Kidney (tissue), 14 donors: ENCODE results near the gene AVPR2. TPM values are rescaled to one million over a fixed set of nuclear protein-coding genes. Genes with fewer than 3 reads are reported as not detected.

Experiments
- DNase-seq, 5 donors: peaks; one replicate each; pipeline ENCODE4 v3.0.0-alpha.2; 2013 to 2020
- FAIRE-seq: peaks from 2 replicates; lab custom pipeline; 2012; peaks lifted over from hg19 to GRCh38; lab: Jason Lieb, UNC
- H3K27ac ChIP-seq, 2 donors: one replicate each; pipeline ENCODE4 v1.7.0; 2013; ENCODE audit warnings: low read depth in 2 of 2, low read length in 2 of 2, inconsistent platforms in 1 of 2
- H3K27me3 ChIP-seq: one replicate; pipeline ENCODE4 v1.7.1; 2013; ENCODE audit warnings: low read length, inconsistent platforms; ENCODE audit not compliant: control insufficient read depth, insufficient read depth
- H3K36me3 ChIP-seq, 3 donors: one replicate each; pipeline versions ENCODE4 v1.7.0 to v1.7.1; 2013; ENCODE audit warnings: low read length in 3 of 3, control low read depth in 1 of 3, inconsistent platforms in 1 of 3; ENCODE audit not compliant: insufficient read depth in 3 of 3, control insufficient read depth in 2 of 3
- H3K4me1 ChIP-seq, 3 donors: one replicate each; pipeline versions ENCODE4 v1.7.0 to v1.7.1; 2013; ENCODE audit warnings: low read length in 3 of 3, inconsistent platforms in 1 of 3, low read depth in 1 of 3; ENCODE audit not compliant: control insufficient read depth in 2 of 3, insufficient read depth in 2 of 3
- H3K4me3 ChIP-seq, 3 donors: one replicate each; pipeline versions ENCODE4 v1.7.0 to v1.8.1; 2013; ENCODE audit warnings: low read length in 3 of 3, control low read depth in 1 of 3, inconsistent platforms in 1 of 3
- H3K9ac ChIP-seq, 3 donors: one replicate each; pipeline versions ENCODE4 v1.7.0 to v1.7.1; 2013; ENCODE audit warnings: low read length in 3 of 3, control low read depth in 1 of 3, inconsistent platforms in 1 of 3
- H3K9me3 ChIP-seq, 3 donors: one replicate each; pipeline versions ENCODE4 v1.7.0 to v1.7.1; 2013; ENCODE audit warnings: low read length in 3 of 3, control low read depth in 1 of 3, inconsistent platforms in 1 of 3; ENCODE audit not compliant: control insufficient read depth in 2 of 3, insufficient read depth in 1 of 3
- intact Hi-C: fragments of 100-400 bp; cut with DNase I; formaldehyde crosslinking; loops from one replicate; pipeline ENCODE4 v1.11.1; 2022
- polyA plus RNA-seq: library from polyadenylated mRNA; stranded (reverse); fragments of 350-450 nt; fragmentation: Illumina TruSeq; extraction: RNeasy Lipid Tissue Mini Kit (QIAGEN cat#74804); gene quantifications from one replicate; pipeline ENCODE4 v1.2.3, GENCODE V29; 2014; ENCODE audit warnings: low read depth, low replicate concordance; ENCODE audit not compliant: insufficient read depth
- total RNA-seq: library from RNA; stranded (reverse); fragmentation: NEBNext Ultra II Directional; extraction: Animal tissue kit (Norgen Biotek cat#: 25700); gene quantifications from one replicate; pipeline ENCODE4 v1.2.1, GENCODE V29; 2021
- TF ChIP-seq, protein P1 (sequence below): IDR thresholded peaks from 3 replicates; pipeline ENCODE4 v1.5.1; 2012; ENCODE audit warnings: mild to moderate bottlenecking, moderate library complexity, borderline replicate concordance; ENCODE audit not compliant: insufficient read depth; ENCODE audit errors: extremely low read depth
- donor health status: control.
- donor health status: control.
- donor health status: control.
- donor health status: control.
- donor health status: control.
- donor health status: DM: yes; HTN: yes; CAD: no.
- donor health status: Normal renal cell carcinoma (clear cell type).

Gene AVPR2
- total and polyA plus RNA-seq, 2 donors from 2014 or later = 2.3 to 22.1 TPM

- Histone ChIP-seq H3K27me3 (no peaks in the 10 kb centered on the region), H3K9me3 (no peaks in the 10 kb centered on the region), H3K36me3 (no peaks in the 10 kb centered on the region), H3K4me3 (no peak overlapping the region), H3K4me1 (no peaks in the 10 kb centered on the region), H3K9ac (no peak overlapping the region), H3K27ac (no peak overlapping the region)
- FAIRE-seq (no peak), DNase-seq (peak in 1 of 5 donors; percentile 31)
- intact Hi-C loops = no loop called here
- TF ChIP-seq, protein P1, sequence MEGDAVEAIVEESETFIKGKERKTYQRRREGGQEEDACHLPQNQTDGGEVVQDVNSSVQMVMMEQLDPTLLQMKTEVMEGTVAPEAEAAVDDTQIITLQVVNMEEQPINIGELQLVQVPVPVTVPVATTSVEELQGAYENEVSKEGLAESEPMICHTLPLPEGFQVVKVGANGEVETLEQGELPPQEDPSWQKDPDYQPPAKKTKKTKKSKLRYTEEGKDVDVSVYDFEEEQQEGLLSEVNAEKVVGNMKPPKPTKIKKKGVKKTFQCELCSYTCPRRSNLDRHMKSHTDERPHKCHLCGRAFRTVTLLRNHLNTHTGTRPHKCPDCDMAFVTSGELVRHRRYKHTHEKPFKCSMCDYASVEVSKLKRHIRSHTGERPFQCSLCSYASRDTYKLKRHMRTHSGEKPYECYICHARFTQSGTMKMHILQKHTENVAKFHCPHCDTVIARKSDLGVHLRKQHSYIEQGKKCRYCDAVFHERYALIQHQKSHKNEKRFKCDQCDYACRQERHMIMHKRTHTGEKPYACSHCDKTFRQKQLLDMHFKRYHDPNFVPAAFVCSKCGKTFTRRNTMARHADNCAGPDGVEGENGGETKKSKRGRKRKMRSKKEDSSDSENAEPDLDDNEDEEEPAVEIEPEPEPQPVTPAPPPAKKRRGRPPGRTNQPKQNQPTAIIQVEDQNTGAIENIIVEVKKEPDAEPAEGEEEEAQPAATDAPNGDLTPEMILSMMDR = no peak
Measured at GRCh38 chrX:153871946-153872878, 32.3 kb upstream of the AVPR2 start.

DNA sequence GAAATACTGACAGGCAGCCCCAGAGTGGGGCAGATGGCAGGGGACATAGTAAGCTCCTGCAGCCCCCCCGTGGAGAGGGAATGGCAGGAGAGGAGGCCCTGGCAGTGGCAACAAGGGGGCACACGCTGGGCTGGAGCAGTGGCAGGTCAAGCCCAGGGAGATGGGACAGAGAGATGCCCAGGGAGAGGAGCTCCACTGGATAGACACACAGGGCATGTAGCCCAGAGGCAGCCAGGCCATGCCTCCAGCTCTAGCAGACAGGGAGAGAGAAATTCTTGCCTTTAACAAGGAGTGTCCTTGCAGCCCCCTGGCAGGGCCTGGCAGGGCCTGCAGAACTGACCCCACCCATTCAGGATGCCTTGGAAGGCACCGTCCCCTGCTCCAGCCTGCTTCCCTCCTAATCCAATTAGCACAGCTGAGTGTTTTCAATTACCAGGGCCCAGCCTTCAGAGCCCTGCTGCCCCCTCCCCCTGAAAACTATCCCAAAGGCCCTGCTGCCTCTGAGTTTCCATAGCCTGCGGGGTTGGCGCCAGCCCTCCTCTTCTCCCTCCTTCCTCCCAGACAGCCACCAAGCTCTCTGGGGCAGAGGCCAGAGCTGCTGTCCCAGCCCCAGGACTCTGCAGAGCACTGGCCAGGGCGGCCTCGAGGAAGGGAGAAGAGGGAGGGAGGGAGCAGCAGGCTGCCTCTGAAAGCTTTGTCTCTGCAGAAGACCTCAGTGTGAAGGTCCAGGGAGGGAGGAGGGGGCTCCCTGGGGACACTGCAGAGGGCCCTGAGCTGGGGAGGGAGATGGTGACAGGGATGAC lies 31.0 kb upstream of the AVPR2 start:
- intact Hi-C loops = no loop called here
- DNase-seq = peak in 1 of 5 donors; percentile 39

GRCh38 chrX:153874085-153874365 lies 30.4 kb upstream of the AVPR2 start:
- DNase-seq = no peak
- no peak overlapping the region for H3K9ac ChIP-seq
- no peaks in the 10 kb centered on the region for H3K36me3 ChIP-seq
- TF ChIP-seq, protein P1 = no peak
- H3K27me3 ChIP-seq = no peaks in the 10 kb centered on the region
- no peaks in the 10 kb centered on the region for H3K4me1 ChIP-seq
- intact Hi-C loops = no loop called here
- no peak for FAIRE-seq
- no peaks in the 10 kb centered on the region for H3K9me3 ChIP-seq
- H3K4me3 ChIP-seq = no peak overlapping the region
- H3K27ac ChIP-seq = no peak overlapping the region

More for the DNA sequence above, 31.0 kb upstream of the AVPR2 start:
- TF ChIP-seq, protein P1 = no peak
- no peaks in the 10 kb centered on the region for H3K9me3 ChIP-seq
- H3K36me3 ChIP-seq = no peaks in the 10 kb centered on the region
- H3K27me3 ChIP-seq = no peaks in the 10 kb centered on the region
- H3K27ac ChIP-seq = no peak overlapping the region
- H3K9ac ChIP-seq = no peak overlapping the region
- H3K4me3 ChIP-seq = no peak overlapping the region
- no peaks in the 10 kb centered on the region for H3K4me1 ChIP-seq
- no peak for FAIRE-seq
